Stimulated activated CD4-positive, alpha-beta T cell treated with anti-CD3 and anti-CD28 coated beads, Interleukin-4, amount 100 ng/mL, for 48 hours (primary cell): Measurements from ENCODE around the gene TRMT1.

ENCODE experiments used
- DNase-seq, 2 donors: peaks; one replicate each; pipeline ENCODE4 v3.0.0-alpha.2; 2020; ENCODE audit warnings: low read depth in 2 of 2

TRMT1 gene

GRCh38 chr19:13072188-13072908 is 44.2 kb downstream of the TRMT1 start:
- no peak for DNase-seq

GRCh38 chr19:13071444-13072187 is 44.9 kb downstream of the TRMT1 start:
- no peak for DNase-seq

- no peak for DNase-seq
Measured at GRCh38 chr19:13070425-13071140, 46.0 kb downstream of the TRMT1 start.

- no peak for DNase-seq
Measured at GRCh38 chr19:13069415-13070359, 46.9 kb downstream of the TRMT1 start.

GRCh38 chr19:13068085-13068846 is 48.3 kb downstream of the TRMT1 start:
- no peak for DNase-seq

GRCh38 chr19:13066933-13067807 is 49.4 kb downstream of the TRMT1 start:
- no peak for DNase-seq

- DNase-seq, result no peak
Measured at GRCh38 chr19:13066226-13066625, 50.3 kb downstream of the TRMT1 start.

- DNase-seq, result no peak
Measured at GRCh38 chr19:13064092-13064489, 52.4 kb downstream of the TRMT1 start.

- no peak for DNase-seq
Measured at GRCh38 chr19:13063461-13064091, 53.0 kb downstream of the TRMT1 start.

- no peak for DNase-seq
Measured at GRCh38 chr19:13062317-13062716, 54.2 kb downstream of the TRMT1 start.

GRCh38 chr19:13060964-13061927 is 55.3 kb downstream of the TRMT1 start:
- peak; percentile 73 to 75 for DNase-seq

GRCh38 chr19:13060233-13060963 is 56.1 kb downstream of the TRMT1 start:
- no peak for DNase-seq

- no peak for DNase-seq
Measured at GRCh38 chr19:13058951-13059660, 57.4 kb downstream of the TRMT1 start.

GRCh38 chr19:13057744-13058143 is 58.8 kb downstream of the TRMT1 start:
- no peak for DNase-seq

- no peak for DNase-seq
Measured at GRCh38 chr19:13057147-13057572, 59.4 kb downstream of the TRMT1 start.

- DNase-seq, result no peak
Measured at GRCh38 chr19:13056052-13056660, 60.4 kb downstream of the TRMT1 start.
